GM18951 (cell line): ENCODE data around the gene GRB10.
"Not testable (repeated sequence)": the region's sequence is repeated elsewhere in the genome, so short reads cannot be mapped to it uniquely, and the experiment has no call there.

Source experiments
- POLR2A ChIP-seq: IDR thresholded peaks from 4 replicates; pipeline ENCODE4 v1.6.1; 2011; ENCODE audit warnings: mild to moderate bottlenecking; ENCODE audit not compliant: insufficient read length, insufficient read depth; ENCODE audit errors: extremely low read depth
- in situ Hi-C: fragments of 300-500 bp; cut with MboI; formaldehyde crosslinking; loops from one replicate; pipeline ENCODE4 v1.12.0; 2022; ENCODE audit warnings: low sequenced_read_pairs, mixed read lengths, inconsistent platforms; ENCODE audit not compliant: unreplicated experiment

Gene GRB10

DNA sequence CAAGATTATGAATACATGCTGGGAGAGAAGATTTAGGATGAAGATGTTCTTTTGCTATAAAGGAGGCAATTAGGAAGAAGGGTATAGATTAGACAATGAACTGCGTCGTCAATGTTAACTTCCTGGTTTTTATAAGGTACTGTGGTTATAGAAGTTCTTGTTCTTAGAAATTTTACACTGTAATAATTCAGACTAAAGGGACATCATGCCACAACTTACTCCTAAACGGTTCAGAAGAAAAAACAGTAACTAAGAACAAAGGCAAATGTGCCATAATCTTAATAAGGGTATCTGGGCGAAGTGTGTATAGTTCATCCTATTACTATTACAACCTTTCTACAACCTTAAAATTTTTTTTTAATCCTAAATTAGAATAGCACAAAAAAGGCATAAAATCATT is 186.2 kb downstream of the GRB10 start:
- in situ Hi-C loops, result no loop called here
- TF ChIP-seq POLR2A, result no peak

- TF ChIP-seq POLR2A, result no peak
- in situ Hi-C loops, result no loop called here
Observed at GRCh38 chr7:50595491-50596102, 187.1 kb downstream of the GRB10 start.

DNA sequence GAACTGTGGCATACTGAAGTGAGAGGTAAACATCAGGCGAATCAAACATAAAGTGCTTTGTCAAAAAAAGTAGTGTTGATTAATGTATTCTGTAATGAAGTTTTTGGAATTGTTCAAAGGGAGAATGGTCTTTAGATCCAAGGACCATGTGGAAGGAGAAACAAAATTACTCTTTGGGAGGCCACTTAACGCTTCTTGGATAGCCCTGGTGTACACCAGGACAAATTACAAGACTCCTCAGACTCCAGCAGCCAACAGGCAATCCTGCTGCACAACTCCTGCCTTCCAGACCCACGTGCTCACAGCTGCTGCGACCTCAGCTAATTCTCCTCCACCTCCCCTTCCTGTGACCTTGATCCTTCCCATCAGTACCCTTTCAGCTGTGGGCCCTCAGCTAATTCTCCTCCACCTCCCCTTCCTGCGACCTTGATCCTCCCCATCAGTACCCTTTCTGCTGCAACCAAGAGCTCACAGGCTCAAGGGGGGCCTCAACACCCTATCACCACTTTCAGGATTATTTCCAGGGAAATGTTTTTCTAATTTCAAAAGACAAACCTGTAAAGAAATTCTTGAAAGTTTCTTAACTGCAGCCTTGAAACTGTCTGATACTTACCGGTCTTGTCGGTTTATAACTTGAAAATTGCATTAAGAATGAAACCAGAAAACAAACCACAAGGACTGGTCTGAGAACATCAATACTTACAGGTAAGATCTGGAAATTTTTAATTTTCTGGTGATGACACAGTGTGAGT is 187.8 kb downstream of the GRB10 start:
- no peak for TF ChIP-seq POLR2A
- in situ Hi-C loops, result no loop called here

- no peak for TF ChIP-seq POLR2A
- in situ Hi-C loops, result no loop called here
Observed at GRCh38 chr7:50594136-50594535, 188.6 kb downstream of the GRB10 start.

- no peak for TF ChIP-seq POLR2A
- in situ Hi-C loops, result no loop called here
Observed at GRCh38 chr7:50592940-50593339, 189.8 kb downstream of the GRB10 start.

- in situ Hi-C loops, result no loop called here
- TF ChIP-seq POLR2A, result no peak
Observed at GRCh38 chr7:50591480-50592438, 190.9 kb downstream of the GRB10 start.

DNA sequence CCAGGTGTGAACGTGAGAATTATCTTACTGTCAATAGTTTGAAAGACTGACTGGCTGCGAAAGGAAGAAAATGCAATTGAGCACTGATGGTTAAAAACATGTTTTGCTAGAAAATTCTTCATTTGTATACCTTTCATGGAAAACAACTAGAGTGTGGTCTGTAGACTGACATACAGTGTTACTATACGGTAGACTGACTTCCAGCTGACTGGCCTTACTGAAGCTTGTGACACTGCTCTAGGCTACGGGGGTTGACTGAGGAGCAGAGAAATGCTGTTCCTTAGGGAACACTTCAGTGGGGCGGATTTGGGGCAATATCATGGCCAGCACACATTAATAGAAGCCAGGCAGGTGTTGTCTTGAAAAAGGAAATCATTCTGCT is 191.6 kb downstream of the GRB10 start:
- no peak for TF ChIP-seq POLR2A

GRCh38 chr7:50590535-50590934 is 192.2 kb downstream of the GRB10 start:
- in situ Hi-C loops, result no loop called here
- TF ChIP-seq POLR2A, result no peak

More for the DNA sequence above, 191.6 kb downstream of the GRB10 start:
- in situ Hi-C loops, result no loop called here

- in situ Hi-C loops, result no loop called here
- TF ChIP-seq POLR2A, result no peak
Observed at GRCh38 chr7:50589364-50589763, 193.3 kb downstream of the GRB10 start.

DNA sequence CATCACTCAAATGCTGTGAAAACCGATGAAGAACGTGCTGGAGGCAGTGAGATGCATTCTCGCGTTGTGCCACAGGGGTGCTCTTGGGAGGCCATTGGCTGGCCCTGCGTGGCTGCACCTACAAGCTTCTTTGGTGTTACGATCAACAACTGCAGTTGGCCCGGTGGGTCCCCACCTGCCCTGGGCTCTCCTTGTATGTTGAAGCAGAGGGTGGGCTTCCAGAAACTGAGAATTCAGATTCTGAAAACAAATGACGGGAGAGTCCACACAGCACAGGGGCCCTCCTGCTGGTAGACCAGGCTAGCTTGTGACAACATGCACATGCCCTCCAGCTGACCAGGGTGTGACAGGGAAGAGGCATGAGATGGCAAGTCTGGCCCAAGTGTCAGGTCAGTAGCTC is 193.8 kb downstream of the GRB10 start:
- in situ Hi-C loops, result no loop called here

GRCh38 chr7:50587737-50588136 is 195.0 kb downstream of the GRB10 start:
- TF ChIP-seq POLR2A, result no peak
- in situ Hi-C loops, result no loop called here

More for the DNA sequence above, 193.8 kb downstream of the GRB10 start:
- TF ChIP-seq POLR2A, result no peak

DNA sequence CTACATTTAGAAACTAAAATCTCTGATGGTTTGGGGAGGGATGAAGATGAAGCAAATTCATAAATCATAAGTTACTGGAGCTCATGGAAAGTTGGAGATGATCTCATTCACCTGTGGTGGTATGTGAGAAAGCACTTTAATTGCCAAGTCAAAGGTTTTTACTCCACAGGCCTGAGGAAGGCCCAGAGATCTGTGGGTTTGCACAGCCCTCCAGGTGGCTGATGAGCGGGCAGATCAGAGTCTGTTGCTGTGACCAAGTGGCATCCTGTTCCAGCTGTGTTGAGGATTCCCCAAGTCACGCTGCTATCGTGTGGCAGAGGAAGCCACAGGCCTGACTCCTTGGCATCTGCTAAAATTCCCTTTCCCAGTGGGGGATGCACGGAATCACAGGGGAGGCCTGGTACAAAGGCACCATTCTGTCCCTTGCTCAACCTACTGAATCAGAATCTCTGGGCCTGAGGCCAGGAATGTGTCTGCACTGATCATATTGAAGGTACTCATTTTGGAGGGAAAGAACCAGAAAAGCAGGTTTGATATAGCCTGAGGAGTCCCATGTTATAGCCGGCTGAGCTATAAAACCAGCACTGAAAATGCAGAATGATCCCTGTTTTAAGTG is 197.8 kb downstream of the GRB10 start:
- in situ Hi-C loops, result no loop called here
- no peak for TF ChIP-seq POLR2A

- TF ChIP-seq POLR2A, result no peak
- in situ Hi-C loops, result no loop called here
Observed at GRCh38 chr7:50584386-50584785, 198.3 kb downstream of the GRB10 start.

- in situ Hi-C loops, result not testable (repeated sequence)
Observed at GRCh38 chr7:50583295-50583694, 199.4 kb downstream of the GRB10 start.

- in situ Hi-C loops, result not testable (repeated sequence)
Observed at GRCh38 chr7:50582271-50582670, 200.4 kb downstream of the GRB10 start.

DNA sequence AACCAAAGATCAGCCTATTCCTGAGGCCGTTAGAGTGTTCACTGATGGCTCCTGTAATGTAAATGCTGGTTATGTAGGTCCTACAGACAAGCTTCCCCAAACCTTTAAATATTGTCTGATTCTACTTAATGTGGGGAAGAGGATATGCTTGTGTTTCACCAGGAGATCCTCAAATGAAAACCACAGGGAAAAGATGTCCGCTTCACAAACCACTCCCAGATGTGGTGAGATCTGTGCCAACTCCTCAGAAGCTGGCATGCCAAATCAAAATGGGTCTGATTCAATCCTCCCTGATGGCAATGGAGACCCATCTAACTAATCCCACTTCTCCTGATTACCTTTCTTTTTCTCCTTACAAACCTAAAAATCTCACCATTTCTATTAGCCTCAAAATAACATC is 202.0 kb downstream of the GRB10 start:
- in situ Hi-C loops, result not testable (repeated sequence)
